Activated CD4-positive, alpha-beta T cell treated with anti-CD3 and anti-CD28 coated beads for 24 hours (primary cell): ENCODE measurements around the gene ELANE.
A peak's percentile ranks its signal among the peaks of the same experiment; 100 is the strongest.
"Not testable (repeated sequence)": the region's sequence is repeated elsewhere in the genome, so short reads cannot be mapped to it uniquely, and the experiment has no call there.

ENCODE experiments used
- DNase-seq, 2 donors: peaks; one replicate each; pipeline ENCODE4 v3.0.0-alpha.2; 2020; ENCODE audit warnings: low read depth in 2 of 2

ELANE gene

GRCh38 chr19:842802-843179 lies 9.3 kb upstream of the ELANE start:
- DNase-seq: not testable (repeated sequence)

- DNase-seq: no peak
Observed at GRCh38 chr19:843180-843835, 8.8 kb upstream of the ELANE start.

- no peak for DNase-seq
Observed at GRCh38 chr19:843836-844545, 8.1 kb upstream of the ELANE start.

- DNase-seq: no peak
Observed at GRCh38 chr19:844546-844971, 7.5 kb upstream of the ELANE start.

- DNase-seq: no peak
Observed at GRCh38 chr19:845707-846521, 6.2 kb upstream of the ELANE start.

- no peak for DNase-seq
Observed at GRCh38 chr19:848386-848921, 3.6 kb upstream of the ELANE start.

GRCh38 chr19:849195-849594 lies 2.9 kb upstream of the ELANE start:
- not testable (repeated sequence) for DNase-seq

- no peak for DNase-seq
Observed at GRCh38 chr19:850221-850978, 1.7 kb upstream of the ELANE start.

GRCh38 chr19:850979-851335 lies 1.1 kb upstream of the ELANE start:
- no peak for DNase-seq

GRCh38 chr19:853014-853585 lies 997 bp downstream of the ELANE start:
- no peak for DNase-seq

- DNase-seq: not testable (repeated sequence)
Observed at GRCh38 chr19:853614-854220, 1.6 kb downstream of the ELANE start.

- DNase-seq: no peak
Observed at GRCh38 chr19:854549-854948, 2.4 kb downstream of the ELANE start.

- no peak for DNase-seq
Observed at GRCh38 chr19:855142-855541, 3.0 kb downstream of the ELANE start.

GRCh38 chr19:855566-856120 lies 3.5 kb downstream of the ELANE start:
- no peak for DNase-seq

GRCh38 chr19:858284-858683 lies 6.2 kb downstream of the ELANE start:
- DNase-seq: no peak

- no peak for DNase-seq
Observed at GRCh38 chr19:858868-859843, 7.1 kb downstream of the ELANE start, which contains the start of gene CFD. TSS of gene CFD (plus strand) at chr19:859664. CDS start at chr19:859690, 26 bp downstream.

GRCh38 chr19:861141-861755 lies 9.1 kb downstream of the ELANE start:
- no peak for DNase-seq

GRCh38 chr19:861756-862580 lies 9.9 kb downstream of the ELANE start:
- DNase-seq: peak; percentile 50 to 57
